Natural killer cell (primary cell): ENCODE measurements around the gene CD47. TPM values are rescaled to one million over a fixed set of nuclear protein-coding genes. Genes with fewer than 3 reads are reported as not detected.
A peak's percentile ranks its signal among the peaks of the same experiment; 100 is the strongest.

Experiments
- ATAC-seq, 3 donors: fragments of 150-1000 bp in 2 of 3; fragments of 200-7000 bp in 1 of 3; cut with Tn5 transposase; 1 replicate in 1 of 3; 2 replicates in 2 of 3; pipeline ENCODE4 v1.10.0; 2021; ENCODE audit warnings: mild to moderate bottlenecking in 2 of 3, moderate library complexity in 2 of 3
- DNase-seq, 2 donors: peaks; one replicate each; pipeline versions ENCODE4 v3.0.0 to v3.0.0-alpha.2; 2013 to 2021; ENCODE audit warnings: mixed read lengths in 1 of 2
- H3K27ac ChIP-seq: one replicate; pipeline ENCODE4 v1.5.1; 2013; ENCODE audit warnings: mild to moderate bottlenecking, low read length
- H3K27me3 ChIP-seq: one replicate; pipeline ENCODE4 v1.6.1; 2013; ENCODE audit warnings: low read length; ENCODE audit not compliant: control insufficient read depth, insufficient read depth
- H3K36me3 ChIP-seq: one replicate; pipeline ENCODE4 v1.6.1; 2013; ENCODE audit warnings: low read length; ENCODE audit not compliant: control insufficient read depth, insufficient read depth
- H3K4me1 ChIP-seq: one replicate; pipeline ENCODE4 v1.6.1; 2013; ENCODE audit warnings: low read length; ENCODE audit not compliant: control insufficient read depth, insufficient read depth
- H3K4me3 ChIP-seq: one replicate; pipeline ENCODE4 v1.5.1; 2013; ENCODE audit warnings: low read length
- H3K9me3 ChIP-seq: one replicate; pipeline ENCODE4 v1.6.1; 2013; ENCODE audit warnings: low read length; ENCODE audit not compliant: control insufficient read depth, insufficient read depth
- H3K27ac Mint-ChIP-seq, 2 donors: one replicate each; pipeline ENCODE4 v1.8.0; 2022; ENCODE audit warnings: mild to moderate bottlenecking in 2 of 2, mixed read lengths in 2 of 2, moderate library complexity in 1 of 2
- H3K27me3 Mint-ChIP-seq, 2 donors: one replicate each; pipeline ENCODE4 v1.8.0; 2022; ENCODE audit warnings: low read depth in 2 of 2, mixed read lengths in 2 of 2
- H3K36me3 Mint-ChIP-seq: one replicate; pipeline ENCODE4 v1.8.0; 2022; ENCODE audit warnings: mixed read lengths
- H3K4me1 Mint-ChIP-seq, 2 donors: one replicate each; pipeline ENCODE4 v1.8.0; 2022; ENCODE audit warnings: mixed read lengths in 2 of 2
- H3K4me3 Mint-ChIP-seq: one replicate; pipeline ENCODE4 v1.8.0; 2022; ENCODE audit warnings: mild to moderate bottlenecking, moderate library complexity, mixed read lengths
- H3K9me3 Mint-ChIP-seq, 2 donors: one replicate each; pipeline ENCODE4 v1.8.0; 2022; ENCODE audit warnings: mixed read lengths in 2 of 2
- CTCF ChIP-seq: fragments of 200-600 bp; IDR thresholded peaks from one replicate; pipeline ENCODE4 v1.8.0; 2022; ENCODE audit warnings: antibody characterized with exemption
- WGBS: methylation state at CpG from one replicate; pipeline ENCODE4 v1.1.7; 2013; ENCODE audit warnings: missing lambda C conversion rate; ENCODE audit not compliant: insufficient coverage; 5-methylcytosine and 5-hydroxymethylcytosine counted together
- intact Hi-C: fragments of 100-400 bp; cut with micrococcal nuclease; formaldehyde crosslinking; loops from one replicate; pipeline ENCODE4 v1.14.2; 2022
- total RNA-seq, 4 donors: library from RNA; stranded (reverse); fragments of 120-200 nt in 1 of 4; gene quantifications; one replicate each; pipeline versions ENCODE4 v1.2.3 to v1.2.4, GENCODE V29; 2013 to 2022

The CD47 gene
- total RNA-seq, 3 donors from 2014 or later (not counting 1 experiment from before 2014, with no cell fraction given) = 226 to 236 (median 233) TPM

- Histone ChIP-seq H3K36me3 (peaks cover 14% of the 10 kb centered on the region), H3K4me1 (peaks cover 7% of the 10 kb centered on the region), H3K4me3 (no peak overlapping the region), H3K27me3 (no peaks in the 10 kb centered on the region), H3K9me3 (no peaks in the 10 kb centered on the region), H3K27ac (peak overlapping the region; percentile 9)
- H3K36me3 Mint-ChIP-seq = no peaks in the 10 kb centered on the region
- WGBS = 40% methylated on average over 2 of the region's 2 CpGs
- no peaks in the 10 kb centered on the region for H3K9me3 Mint-ChIP-seq
- no peaks in the 10 kb centered on the region for H3K27me3 Mint-ChIP-seq
- intact Hi-C loops = no loop called here
- H3K4me3 Mint-ChIP-seq = no peak overlapping the region
- DNase-seq (no peak), ATAC-seq (no peak)
- H3K4me1 Mint-ChIP-seq = peaks cover 0 to 10% of the 10 kb centered on the region in 2 donors
- no peak overlapping the region for H3K27ac Mint-ChIP-seq
- no peak for TF ChIP-seq CTCF
These were observed 5.0 kb downstream of the CD47 start for GRCh38 chr3:108085810-108086350.

- H3K4me3 ChIP-seq = no peak overlapping the region
- no peak for TF ChIP-seq CTCF
- no peak for DNase-seq
- Mint-ChIP-seq H3K4me3 (no peak overlapping the region), H3K36me3 (no peaks in the 10 kb centered on the region), H3K4me1 (peaks cover 0 to 14% of the 10 kb centered on the region in 2 donors), H3K27ac (no peak overlapping the region), H3K9me3 (no peaks in the 10 kb centered on the region), H3K27me3 (no peaks in the 10 kb centered on the region)
- intact Hi-C loops = no loop called here
- ATAC-seq = no peak
- H3K27ac ChIP-seq = no peak overlapping the region
- peaks cover 17% of the 10 kb centered on the region for H3K36me3 ChIP-seq
- no peaks in the 10 kb centered on the region for H3K27me3 ChIP-seq
- H3K4me1 ChIP-seq = peaks cover 7% of the 10 kb centered on the region
- no peaks in the 10 kb centered on the region for H3K9me3 ChIP-seq
These were observed 5.5 kb downstream of the CD47 start for GRCh38 chr3:108085370-108085769.

- H3K36me3 ChIP-seq = peaks cover 51% of the 10 kb centered on the region
- no peaks in the 10 kb centered on the region for H3K9me3 ChIP-seq
- ATAC-seq (peak; percentile 73 to 76 (median 74)), DNase-seq (peak in 1 of 2 donors; percentile 33)
- Mint-ChIP-seq H3K27ac (peak overlapping the region in 1 of 2 donors; percentile 90), H3K9me3 (no peaks in the 10 kb centered on the region), H3K27me3 (no peaks in the 10 kb centered on the region), H3K36me3 (peaks cover 17% of the 10 kb centered on the region), H3K4me1 (peaks cover 51 to 52% of the 10 kb centered on the region in 2 donors), H3K4me3 (peak overlapping the region; percentile 55)
- H3K4me3 ChIP-seq = no peak overlapping the region
- H3K4me1 ChIP-seq = peaks cover 6% of the 10 kb centered on the region
- TF ChIP-seq CTCF = no peak
- peak overlapping the region; percentile 44 for H3K27ac ChIP-seq
- intact Hi-C loops = loop anchor here (10.0 kb wide), 1 partner anchor 45 kb away; no protein-coding TSS in a partner anchor
- H3K27me3 ChIP-seq = no peaks in the 10 kb centered on the region
- WGBS = 23% methylated on average over 4 of the region's 5 CpGs
These were observed 11.0 kb downstream of the CD47 start for GRCh38 chr3:108079877-108080276.

GRCh38 chr3:108079043-108079442, 11.8 kb downstream of the CD47 start:
- intact Hi-C loops = loop anchor here (10.0 kb wide), 1 partner anchor 46 kb away; no protein-coding TSS in a partner anchor
- no peak for DNase-seq

More at GRCh38 chr3:108079043-108079442, 11.8 kb downstream of the CD47 start:
- peak overlapping the region; percentile 5 for H3K27ac ChIP-seq
- H3K9me3 Mint-ChIP-seq = no peaks in the 10 kb centered on the region
- H3K9me3 ChIP-seq = no peaks in the 10 kb centered on the region
- no peak for TF ChIP-seq CTCF
- no peaks in the 10 kb centered on the region for H3K27me3 Mint-ChIP-seq
- H3K4me3 Mint-ChIP-seq = peak overlapping the region; percentile 55
- H3K4me1 ChIP-seq = no peaks in the 10 kb centered on the region
- peaks cover 56 to 57% of the 10 kb centered on the region in 2 donors for H3K4me1 Mint-ChIP-seq
- H3K27me3 ChIP-seq = no peaks in the 10 kb centered on the region
- peaks cover 17% of the 10 kb centered on the region for H3K36me3 Mint-ChIP-seq
- peaks cover 52% of the 10 kb centered on the region for H3K36me3 ChIP-seq
- no peak overlapping the region for H3K4me3 ChIP-seq
- no CpG with 5 or more reads among the region's 1 CpG for WGBS
- ATAC-seq = peak in 1 of 3 donors; percentile 26
- H3K27ac Mint-ChIP-seq = peak overlapping the region in 1 of 2 donors; percentile 90
